ENCODE measurements around the gene TBX4. TPM values are rescaled to one million over a fixed set of nuclear protein-coding genes. Genes with fewer than 3 reads are reported as not detected.

TBX4 gene
- total and polyA plus RNA-seq, 2 of the 13 experiments (the other 11 are each of a cell fraction or from before 2014, with no cell fraction given), result 0.11 to 1.1 TPM

DNA sequence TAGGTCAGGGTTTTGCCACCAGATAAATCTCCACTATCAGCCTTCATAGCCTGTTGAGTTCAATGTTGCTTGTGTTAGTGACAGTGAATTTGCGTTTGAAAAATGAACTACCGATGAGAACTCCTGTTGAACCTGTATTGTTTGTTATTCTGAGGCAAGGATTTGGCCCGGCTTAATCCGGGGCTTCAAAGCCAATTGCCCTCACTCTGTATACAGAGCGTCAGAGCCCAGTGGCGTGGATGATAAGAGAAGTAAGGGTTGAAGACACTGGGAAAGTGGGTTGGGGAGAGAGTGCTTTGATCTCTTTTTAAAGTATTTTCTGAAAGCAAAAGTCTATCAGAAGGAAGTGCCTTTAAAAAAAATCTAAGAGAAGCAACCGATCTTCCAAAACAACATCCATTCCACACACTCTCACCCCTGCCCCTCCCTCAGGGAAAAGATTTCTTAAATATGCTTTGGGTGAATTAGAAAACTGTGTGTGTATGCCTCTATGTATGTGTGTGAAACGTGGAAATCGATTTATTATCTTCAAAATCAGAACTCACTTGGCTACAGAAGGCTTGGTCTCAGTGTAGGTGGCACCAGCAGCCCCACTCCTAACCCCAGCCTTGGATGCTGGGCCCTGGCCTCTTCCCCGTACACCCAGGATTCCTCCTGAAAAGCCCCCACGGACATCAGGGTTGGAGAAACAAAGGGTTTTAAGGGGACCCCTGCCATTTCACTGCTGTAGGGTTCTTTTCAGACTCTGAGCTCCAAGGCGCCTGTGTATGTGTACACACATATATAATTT lies 8.8 kb downstream of the TBX4 start (continued):
- TF ChIP-seq, protein P1, sequence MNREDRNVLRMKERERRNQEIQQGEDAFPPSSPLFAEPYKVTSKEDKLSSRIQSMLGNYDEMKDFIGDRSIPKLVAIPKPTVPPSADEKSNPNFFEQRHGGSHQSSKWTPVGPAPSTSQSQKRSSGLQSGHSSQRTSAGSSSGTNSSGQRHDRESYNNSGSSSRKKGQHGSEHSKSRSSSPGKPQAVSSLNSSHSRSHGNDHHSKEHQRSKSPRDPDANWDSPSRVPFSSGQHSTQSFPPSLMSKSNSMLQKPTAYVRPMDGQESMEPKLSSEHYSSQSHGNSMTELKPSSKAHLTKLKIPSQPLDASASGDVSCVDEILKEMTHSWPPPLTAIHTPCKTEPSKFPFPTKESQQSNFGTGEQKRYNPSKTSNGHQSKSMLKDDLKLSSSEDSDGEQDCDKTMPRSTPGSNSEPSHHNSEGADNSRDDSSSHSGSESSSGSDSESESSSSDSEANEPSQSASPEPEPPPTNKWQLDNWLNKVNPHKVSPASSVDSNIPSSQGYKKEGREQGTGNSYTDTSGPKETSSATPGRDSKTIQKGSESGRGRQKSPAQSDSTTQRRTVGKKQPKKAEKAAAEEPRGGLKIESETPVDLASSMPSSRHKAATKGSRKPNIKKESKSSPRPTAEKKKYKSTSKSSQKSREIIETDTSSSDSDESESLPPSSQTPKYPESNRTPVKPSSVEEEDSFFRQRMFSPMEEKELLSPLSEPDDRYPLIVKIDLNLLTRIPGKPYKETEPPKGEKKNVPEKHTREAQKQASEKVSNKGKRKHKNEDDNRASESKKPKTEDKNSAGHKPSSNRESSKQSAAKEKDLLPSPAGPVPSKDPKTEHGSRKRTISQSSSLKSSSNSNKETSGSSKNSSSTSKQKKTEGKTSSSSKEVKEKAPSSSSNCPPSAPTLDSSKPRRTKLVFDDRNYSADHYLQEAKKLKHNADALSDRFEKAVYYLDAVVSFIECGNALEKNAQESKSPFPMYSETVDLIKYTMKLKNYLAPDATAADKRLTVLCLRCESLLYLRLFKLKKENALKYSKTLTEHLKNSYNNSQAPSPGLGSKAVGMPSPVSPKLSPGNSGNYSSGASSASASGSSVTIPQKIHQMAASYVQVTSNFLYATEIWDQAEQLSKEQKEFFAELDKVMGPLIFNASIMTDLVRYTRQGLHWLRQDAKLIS (CRISPR knock-in tag; IDR thresholded peaks at IDR 0.05), result no peak
- TF ChIP-seq SIX1 (CRISPR knock-in tag; IDR thresholded peaks at IDR 0.05; ENCODE audit: borderline replicate concordance) (peak; percentile 50; the same call in 1 of the 2 replicates), KLF11 (CRISPR knock-in tag; IDR thresholded peaks at IDR 0.05) (no peak; the same call in 1 of the 2 replicates), RORA (CRISPR knock-in tag; IDR thresholded peaks at IDR 0.05) (no peak), MBNL3 (CRISPR knock-in tag; conservative IDR thresholded peaks at IDR 0.05) (no peak), SALL2 (CRISPR knock-in tag; IDR thresholded peaks at IDR 0.05) (no peak; the same call in 1 of the 2 replicates), ZNF552 (CRISPR knock-in tag; IDR thresholded peaks at IDR 0.05; ENCODE audit: borderline replicate concordance) (no peak), TBX2 (CRISPR knock-in tag; IDR thresholded peaks at IDR 0.05; ENCODE audit: borderline replicate concordance) (peak; percentile 81), ZNF781 (CRISPR knock-in tag; IDR thresholded peaks at IDR 0.05; ENCODE audit: borderline replicate concordance, not compliant biosample characterization) (peak; percentile 44), ZNF780A (CRISPR knock-in tag; IDR thresholded peaks at IDR 0.05) (no peak), CREM (IDR thresholded peaks at IDR 0.05) (peak; percentile 92), CREM (CRISPR knock-in tag; IDR thresholded peaks at IDR 0.05) (no peak), PITX1 (CRISPR knock-in tag; IDR thresholded peaks at IDR 0.05) (peak; percentile 99), NCOR1 (IDR thresholded peaks at IDR 0.05; ENCODE audit: borderline replicate concordance, low read length) (peak; percentile 86; the same call in 1 of the 2 replicates)
- TF ChIP-seq, protein P2, sequence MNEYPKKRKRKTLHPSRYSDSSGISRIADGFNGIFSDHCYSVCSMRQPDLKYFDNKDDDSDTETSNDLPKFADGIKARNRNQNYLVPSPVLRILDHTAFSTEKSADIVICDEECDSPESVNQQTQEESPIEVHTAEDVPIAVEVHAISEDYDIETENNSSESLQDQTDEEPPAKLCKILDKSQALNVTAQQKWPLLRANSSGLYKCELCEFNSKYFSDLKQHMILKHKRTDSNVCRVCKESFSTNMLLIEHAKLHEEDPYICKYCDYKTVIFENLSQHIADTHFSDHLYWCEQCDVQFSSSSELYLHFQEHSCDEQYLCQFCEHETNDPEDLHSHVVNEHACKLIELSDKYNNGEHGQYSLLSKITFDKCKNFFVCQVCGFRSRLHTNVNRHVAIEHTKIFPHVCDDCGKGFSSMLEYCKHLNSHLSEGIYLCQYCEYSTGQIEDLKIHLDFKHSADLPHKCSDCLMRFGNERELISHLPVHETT (CRISPR knock-in tag; conservative IDR thresholded peaks at IDR 0.05), result no peak
- TF ChIP-seq, protein P3, sequence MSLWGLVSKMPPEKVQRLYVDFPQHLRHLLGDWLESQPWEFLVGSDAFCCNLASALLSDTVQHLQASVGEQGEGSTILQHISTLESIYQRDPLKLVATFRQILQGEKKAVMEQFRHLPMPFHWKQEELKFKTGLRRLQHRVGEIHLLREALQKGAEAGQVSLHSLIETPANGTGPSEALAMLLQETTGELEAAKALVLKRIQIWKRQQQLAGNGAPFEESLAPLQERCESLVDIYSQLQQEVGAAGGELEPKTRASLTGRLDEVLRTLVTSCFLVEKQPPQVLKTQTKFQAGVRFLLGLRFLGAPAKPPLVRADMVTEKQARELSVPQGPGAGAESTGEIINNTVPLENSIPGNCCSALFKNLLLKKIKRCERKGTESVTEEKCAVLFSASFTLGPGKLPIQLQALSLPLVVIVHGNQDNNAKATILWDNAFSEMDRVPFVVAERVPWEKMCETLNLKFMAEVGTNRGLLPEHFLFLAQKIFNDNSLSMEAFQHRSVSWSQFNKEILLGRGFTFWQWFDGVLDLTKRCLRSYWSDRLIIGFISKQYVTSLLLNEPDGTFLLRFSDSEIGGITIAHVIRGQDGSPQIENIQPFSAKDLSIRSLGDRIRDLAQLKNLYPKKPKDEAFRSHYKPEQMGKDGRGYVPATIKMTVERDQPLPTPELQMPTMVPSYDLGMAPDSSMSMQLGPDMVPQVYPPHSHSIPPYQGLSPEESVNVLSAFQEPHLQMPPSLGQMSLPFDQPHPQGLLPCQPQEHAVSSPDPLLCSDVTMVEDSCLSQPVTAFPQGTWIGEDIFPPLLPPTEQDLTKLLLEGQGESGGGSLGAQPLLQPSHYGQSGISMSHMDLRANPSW (CRISPR knock-in tag; IDR thresholded peaks at IDR 0.05; ENCODE audit: borderline replicate concordance), result no peak
- TF ChIP-seq, protein P4, sequence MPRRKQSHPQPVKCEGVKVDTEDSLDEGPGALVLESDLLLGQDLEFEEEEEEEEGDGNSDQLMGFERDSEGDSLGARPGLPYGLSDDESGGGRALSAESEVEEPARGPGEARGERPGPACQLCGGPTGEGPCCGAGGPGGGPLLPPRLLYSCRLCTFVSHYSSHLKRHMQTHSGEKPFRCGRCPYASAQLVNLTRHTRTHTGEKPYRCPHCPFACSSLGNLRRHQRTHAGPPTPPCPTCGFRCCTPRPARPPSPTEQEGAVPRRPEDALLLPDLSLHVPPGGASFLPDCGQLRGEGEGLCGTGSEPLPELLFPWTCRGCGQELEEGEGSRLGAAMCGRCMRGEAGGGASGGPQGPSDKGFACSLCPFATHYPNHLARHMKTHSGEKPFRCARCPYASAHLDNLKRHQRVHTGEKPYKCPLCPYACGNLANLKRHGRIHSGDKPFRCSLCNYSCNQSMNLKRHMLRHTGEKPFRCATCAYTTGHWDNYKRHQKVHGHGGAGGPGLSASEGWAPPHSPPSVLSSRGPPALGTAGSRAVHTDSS (CRISPR knock-in tag; conservative IDR thresholded peaks at IDR 0.05), result no peak
- TF ChIP-seq, protein P5, sequence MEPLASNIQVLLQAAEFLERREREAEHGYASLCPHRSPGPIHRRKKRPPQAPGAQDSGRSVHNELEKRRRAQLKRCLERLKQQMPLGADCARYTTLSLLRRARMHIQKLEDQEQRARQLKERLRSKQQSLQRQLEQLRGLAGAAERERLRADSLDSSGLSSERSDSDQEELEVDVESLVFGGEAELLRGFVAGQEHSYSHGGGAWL (CRISPR knock-in tag; IDR thresholded peaks at IDR 0.05), result no peak

Measured in HepG2 (cell line).